DMS114 treated with DMSO at 0.1 percent for 48 hours (cell line): ENCODE measurements around the gene CYSTM1.

Experiments
- DNase-seq: peaks from one replicate; lab custom pipeline; 2025; ENCODE audit not compliant: unreplicated experiment; lab: John Stamatoyannopoulos, UW

CYSTM1 gene

DNA sequence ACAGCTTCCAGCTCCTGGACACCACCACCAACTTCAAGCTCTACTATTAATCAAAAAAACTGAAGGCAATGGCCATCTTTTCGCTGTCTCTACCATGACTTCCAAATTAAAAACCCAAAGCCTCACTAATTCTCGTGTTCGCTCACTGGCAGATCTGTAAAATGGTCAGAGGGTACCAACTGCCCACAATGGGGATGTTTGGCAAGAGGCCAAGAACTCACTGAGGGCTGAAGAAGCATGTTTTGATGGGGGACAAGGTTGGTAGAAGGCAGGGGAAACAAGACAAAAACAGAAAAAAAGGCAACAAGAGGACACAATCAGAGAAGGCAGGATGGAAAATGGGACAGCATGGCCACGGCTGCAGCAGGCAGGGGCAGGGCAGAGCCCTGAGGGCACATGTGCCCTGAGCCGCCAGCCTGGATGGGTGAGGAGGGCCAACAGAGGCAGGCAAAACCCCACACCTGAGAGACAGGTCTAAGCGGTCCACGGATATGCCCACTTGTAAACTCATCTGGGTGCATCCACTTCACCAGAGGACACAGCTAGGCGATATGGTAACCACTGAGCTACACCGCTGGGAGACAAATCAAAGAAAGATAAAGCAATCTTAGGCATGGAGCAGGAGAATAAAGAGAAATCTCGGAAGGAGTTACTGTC is 77.6 kb downstream of the CYSTM1 start:
- DNase-seq, result no peak

DNA sequence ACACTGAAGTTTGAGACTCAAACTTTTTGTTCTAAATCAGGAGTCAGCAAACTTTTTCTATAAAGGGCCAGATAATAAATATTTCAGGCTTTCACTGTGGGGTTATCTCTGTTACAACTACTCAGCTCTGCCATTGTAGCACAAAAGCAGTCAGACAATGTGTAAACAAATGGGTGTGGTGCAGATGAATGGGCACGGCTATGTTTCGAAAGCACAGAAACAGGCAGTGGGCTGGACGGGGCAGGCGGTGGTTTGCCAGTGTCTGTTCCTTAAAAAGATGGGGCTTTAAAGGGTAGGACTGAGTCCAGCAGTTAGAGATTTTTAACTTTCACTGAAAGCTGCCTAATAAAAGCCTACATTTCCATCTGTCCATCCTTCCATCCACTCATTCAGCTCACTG is 79.0 kb downstream of the CYSTM1 start:
- DNase-seq, result no peak

DNA sequence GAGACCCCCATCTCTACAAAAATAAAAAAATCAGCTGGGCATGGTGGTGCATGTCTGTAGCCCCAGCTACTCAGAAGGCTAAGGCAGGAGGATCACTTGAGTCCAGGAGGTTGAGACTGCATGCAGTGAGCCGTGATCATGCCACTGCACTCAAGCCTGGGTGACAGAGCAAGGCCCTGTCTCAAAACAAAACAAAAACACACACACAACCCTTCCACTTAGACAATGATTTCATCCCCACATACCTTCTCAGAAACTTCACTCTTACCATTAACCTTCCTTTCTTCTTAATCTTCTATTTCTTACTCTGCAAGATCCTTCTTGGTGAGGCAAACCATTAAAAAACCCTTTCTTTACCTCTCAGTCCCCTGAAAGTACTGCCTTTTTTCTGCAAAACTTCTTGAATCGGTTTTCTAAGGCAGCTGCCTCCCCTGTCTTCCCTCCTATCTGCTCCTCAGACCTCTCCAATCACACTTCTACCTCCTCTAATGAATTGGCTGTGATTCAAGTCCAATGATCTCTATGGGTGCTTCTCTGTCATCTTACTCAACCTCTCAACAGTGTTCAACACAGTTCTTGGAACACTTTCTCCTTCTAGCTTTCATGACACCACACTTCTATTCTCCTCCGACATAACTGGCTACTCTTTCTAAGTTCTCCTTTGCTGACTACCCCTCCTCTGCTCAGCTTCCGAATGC is 80.6 kb downstream of the CYSTM1 start:
- no peak for DNase-seq

DNA sequence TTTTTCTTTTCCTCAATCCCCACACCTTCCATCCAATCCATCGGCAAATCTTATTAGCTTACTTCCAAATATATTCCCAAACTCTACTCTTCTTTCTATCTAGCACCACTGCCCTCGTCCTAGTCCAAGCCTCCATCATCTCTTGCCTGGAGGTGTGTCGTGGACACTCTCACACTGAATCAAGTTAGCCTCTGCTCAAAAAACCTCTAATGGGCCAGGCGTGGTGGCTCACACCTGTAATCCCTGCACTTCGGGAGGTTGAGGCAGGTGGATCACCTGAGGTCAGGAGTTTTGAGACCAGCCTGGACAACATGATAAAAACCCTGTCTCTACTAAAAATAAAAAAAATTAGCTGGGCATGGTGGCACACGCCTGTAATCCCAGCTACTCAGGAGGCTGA is 81.7 kb downstream of the CYSTM1 start:
- no peak for DNase-seq

DNA sequence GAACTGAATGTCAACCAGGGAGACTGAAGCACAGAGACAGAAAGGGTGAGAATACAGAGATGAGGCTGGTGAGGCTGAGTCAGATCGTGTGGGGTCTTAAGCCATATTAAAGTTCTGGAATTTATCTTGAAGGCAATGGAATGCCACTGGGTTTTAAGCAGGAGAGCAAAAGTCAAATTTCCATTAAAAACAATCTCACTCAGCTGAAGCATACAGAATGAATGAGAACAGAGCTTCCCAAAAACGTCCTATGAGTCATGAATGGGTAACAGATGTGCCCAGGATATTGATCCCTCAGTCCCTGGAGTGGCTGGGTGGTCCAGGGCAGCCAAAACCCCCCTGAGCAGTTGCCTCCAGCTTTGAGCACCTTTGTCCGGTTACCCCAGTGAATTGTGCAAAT is 83.0 kb downstream of the CYSTM1 start:
- no peak for DNase-seq

DNA sequence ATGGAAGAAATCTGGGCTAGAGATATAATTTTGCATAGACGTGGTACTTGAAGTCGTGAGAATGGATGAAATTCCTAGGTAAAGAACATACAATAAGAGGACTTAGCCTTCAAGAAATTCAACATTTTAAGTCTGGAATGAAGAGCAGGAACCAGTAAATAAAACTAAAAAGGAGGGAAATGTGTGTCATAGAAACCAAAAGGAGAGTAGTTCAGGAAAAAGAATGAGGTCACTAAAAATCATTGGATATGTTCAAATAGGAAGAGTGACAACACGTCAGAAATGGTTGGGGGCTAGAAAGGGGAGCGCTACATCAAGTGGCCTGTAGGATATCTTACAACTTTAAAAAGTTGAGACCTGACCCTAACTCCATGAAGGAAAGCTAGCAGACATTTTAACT is 83.9 kb downstream of the CYSTM1 start:
- no peak for DNase-seq

DNA sequence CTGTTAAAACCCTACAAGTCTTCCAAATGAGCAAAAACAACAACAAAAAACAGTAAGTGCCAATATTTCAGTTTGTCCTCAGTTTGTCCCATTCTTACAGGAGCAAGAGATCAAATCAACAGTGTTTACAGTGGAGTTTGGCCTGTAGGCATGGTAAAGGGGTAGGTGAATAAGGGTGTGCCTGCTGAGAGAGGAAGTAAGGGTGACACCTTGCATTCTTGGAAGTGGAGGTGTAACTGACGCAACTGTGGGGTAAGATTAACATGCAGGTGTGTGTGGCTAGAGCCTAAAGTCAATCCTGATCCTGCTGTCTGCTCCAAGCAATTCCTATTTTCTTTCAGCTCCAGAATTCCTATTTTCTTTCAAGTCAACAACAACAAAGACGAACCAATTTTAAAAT is 84.5 kb downstream of the CYSTM1 start:
- no peak for DNase-seq

DNA sequence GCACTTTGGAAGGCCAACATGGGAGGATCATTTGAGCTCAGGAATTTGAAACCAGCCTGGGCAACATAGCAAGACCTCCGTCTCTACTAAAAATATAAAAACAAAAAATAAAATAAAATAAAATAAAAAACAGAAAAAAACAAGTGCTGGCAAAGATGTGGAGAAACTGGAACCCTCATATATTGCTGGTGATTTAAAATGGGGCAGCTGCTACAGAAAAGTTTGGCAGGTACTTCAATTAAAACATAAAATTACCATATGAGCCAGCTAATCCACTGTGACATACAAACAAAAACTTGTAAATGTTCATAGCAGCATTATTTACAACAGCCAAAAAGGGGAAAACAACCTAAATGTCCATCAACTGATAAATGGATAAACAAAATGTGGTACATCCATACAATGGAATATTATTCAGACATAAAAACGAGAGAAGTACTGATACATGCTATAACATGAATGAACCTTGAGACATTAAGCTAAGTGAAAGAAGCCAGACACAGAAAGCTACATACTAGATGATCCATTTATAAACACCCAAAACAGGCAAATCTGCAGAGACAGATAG is 85.2 kb downstream of the CYSTM1 start:
- DNase-seq, result no peak

DNA sequence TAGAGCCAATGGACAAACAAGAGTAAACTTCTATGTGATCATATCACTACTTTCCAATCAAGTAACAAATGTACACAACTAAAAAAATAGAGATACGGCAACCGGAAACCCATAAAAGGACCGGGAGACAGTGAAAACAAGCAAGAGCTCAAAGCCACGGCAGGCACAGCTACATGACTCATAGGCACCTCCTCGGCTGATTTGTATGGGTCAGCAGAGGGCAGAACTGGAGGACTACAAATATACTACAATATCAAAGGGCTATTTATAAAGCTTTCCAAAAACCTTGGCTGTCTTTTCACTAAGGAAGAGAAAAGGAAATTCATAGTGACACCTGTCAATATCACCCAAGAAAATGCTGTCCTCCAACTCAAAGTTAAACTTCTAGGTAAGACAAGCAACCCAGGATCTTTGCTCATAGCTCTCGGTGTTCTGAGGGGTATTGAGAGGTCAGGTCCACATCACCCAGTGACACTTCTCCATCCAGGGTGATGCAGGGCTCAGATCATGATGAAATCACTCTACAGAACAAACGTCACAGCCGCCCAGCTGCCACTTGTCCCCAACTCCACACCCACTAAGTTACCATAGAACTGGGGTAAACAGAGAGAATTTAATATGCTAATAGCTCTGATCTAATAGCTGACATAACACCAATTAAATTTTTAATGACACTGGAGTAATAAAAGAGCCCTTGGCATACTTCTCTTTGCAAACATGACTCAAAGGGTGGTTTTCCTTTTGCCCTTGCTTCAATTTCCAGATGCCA is 86.6 kb downstream of the CYSTM1 start:
- no peak for DNase-seq

DNA sequence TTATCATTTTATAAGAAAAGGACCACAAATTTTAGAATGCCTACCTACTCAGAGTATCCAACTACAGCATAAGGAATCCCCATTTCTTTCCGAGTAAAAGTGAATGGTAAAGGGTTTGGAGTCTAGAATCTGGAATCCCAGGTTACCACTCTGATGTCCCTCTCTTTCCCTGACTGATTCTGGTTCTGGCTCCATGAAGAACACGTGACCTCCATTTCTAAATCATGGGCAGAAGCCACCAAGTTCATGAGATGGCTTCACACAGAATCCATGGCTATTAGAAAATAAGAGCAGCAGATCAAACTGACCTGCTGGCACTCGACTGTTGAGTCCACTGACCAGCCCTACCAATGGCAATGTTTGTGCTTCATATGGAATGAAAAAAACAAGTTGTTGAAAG is 87.2 kb downstream of the CYSTM1 start:
- DNase-seq, result no peak

DNA sequence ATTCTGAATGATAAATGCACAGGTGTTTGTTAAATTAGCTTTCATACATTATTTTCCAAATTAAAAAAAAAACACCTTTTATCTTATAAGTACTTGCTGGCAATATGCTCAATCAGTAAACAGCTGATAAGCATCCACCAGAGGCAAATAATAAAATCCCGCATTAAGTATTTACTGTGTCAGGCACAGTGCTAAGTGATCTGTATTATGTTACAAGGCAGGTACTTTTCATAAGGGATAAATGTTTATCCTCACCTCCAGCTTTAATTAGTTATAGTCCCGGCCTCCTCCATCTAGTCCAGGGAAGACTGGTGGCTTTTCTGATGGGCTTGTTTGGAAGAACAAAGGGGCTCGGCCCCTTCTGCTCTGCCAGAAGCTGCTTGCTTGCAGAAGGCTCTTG is 87.9 kb downstream of the CYSTM1 start:
- no peak for DNase-seq

DNA sequence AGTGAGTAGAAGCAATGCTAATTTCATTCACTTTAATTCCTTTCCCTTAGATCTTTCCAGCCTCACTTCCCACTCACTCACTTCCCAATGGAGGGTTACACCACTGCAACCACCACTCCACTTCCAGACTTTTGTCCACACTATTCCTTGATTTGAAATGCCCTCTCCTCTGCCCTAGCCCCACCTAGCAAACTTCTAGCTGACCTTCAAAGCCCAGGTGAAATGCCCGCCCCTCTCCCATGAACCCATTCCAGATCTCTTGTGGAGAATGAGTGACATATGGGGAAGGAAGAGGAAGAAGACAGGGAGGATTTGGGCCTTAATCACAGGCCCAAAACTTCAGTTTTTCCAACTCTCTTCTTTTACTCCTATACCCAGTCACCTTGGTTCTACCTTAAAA is 90.9 kb downstream of the CYSTM1 start:
- no peak for DNase-seq

DNA sequence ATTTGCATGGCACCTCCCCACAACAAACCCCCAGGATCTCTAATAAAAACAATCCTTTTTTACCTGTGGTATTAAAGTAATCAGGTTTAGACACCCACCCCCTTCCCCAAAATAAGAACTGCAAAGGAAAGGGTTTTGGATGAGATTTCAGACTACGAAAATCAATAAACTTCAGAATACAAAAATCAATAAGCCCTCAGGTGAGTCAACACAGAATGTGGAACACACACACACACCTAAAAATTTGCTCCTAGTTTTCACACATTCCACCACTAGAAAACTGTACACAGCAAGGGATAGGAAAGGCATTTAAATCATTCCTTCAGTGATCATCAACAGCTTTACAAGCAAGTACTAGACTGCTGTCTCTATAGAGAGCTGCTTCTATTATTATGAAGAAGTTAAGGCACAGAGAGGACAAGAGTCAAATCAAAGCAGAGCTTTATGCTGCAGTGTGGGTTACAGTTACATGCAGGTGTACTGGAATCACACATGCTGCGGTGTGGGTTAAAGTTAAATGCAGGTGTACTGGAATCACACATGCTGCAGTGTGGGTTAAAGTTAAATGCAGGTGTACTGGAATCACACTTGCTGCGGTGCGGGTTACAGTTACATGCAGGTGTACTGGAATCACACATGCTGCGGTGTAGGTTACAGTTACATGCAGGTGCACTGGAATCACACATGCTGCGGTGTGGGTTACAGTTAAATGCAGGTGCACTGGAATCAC is 91.6 kb downstream of the CYSTM1 start:
- no peak for DNase-seq

DNA sequence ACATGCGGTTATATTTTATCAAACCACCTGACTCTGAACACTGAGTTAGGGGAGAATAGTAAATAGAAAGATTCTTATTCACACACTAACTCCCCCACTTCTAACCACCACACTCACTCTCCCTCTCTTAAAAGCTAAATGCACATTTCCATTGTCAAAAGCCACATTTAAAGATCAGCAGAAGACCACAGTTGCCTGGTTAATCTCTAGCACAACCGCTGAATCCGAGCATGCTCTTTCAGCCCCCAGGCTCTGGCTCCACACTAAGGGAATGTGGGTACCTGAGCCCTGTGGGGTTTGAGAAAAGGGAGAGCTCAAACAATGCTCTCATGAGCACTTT is 92.2 kb downstream of the CYSTM1 start:
- no peak for DNase-seq

DNA sequence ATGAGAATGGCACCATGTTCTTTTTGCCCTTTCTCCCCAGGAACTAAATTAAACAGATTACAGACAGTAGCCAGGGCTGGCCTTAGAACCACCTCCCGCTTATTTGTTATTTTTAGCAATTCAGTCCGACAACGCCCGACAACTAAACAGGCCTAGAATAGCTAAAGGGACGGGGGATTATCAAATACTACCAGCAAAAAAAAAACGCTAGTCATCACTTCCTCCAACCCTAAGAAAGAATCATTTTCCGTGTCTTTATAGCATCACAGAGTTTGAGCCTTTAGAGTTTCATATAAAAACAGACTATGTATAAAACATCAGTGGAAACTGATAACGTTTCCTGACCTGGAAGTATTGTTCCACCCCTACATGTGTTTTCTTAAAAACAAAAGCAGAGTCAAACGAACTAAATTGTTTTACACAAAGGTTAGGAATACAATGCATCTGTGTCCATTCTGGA is 92.6 kb downstream of the CYSTM1 start:
- DNase-seq, result no peak

DNA sequence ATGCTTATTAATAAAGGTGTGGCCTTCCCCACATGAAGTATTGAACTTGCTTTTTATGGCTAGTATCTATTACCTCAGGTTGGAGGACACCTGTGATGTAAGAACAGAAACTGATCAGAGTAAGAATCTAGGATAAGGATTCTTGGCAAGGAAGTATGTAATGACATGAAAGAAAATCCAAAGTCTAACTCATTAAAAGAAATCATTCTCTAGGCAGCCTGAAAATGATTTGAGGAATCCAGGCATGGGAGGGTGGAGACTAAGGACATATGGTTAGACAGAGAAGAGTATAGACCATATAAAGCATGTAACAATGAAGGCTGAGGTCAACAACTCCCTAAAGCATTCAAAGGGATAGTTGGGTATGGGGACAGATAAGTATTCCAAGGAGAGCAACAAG is 95.0 kb downstream of the CYSTM1 start:
- no peak for DNase-seq

DNA sequence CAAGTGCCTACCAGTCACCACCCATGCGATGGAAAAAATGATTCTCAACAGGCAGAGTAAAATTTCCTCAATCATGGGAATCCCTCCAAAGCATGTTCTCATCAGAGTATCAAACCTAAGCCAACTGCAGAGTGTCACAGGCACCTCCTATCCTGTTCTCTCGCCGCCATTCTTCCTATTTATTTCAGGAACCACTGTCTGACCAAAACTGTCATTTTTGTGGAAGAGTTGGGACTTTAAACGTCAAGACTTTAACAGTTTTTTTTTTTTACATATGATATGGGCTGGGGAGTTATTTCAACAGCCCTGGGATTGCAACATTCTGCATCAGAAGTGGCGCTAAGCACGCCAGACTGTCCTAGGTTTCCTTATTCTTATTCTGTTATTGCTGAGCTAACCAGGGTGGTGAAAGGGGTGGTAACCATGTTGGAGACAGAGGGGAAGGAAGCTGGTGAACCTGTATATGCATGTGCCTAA is 98.5 kb downstream of the CYSTM1 start:
- DNase-seq, result no peak

DNA sequence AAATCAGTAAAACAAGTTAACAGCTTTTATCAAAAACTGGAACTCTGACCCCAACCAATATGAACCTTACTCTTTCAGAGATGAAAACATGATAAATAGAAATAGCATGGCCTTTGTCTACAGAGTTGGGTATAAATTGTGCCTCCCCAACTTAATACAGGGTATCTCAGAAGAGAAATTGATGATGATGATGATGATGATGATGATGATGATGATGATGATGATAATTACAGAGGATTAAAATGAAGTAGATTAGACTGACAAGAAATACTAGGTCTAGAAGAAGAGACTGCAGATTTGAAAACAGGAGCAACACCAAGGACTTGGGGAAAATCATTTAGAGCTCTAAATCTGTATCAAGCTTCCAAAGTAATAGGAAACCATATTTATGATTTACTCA is 100.8 kb downstream of the CYSTM1 start:
- DNase-seq, result no peak

DNA sequence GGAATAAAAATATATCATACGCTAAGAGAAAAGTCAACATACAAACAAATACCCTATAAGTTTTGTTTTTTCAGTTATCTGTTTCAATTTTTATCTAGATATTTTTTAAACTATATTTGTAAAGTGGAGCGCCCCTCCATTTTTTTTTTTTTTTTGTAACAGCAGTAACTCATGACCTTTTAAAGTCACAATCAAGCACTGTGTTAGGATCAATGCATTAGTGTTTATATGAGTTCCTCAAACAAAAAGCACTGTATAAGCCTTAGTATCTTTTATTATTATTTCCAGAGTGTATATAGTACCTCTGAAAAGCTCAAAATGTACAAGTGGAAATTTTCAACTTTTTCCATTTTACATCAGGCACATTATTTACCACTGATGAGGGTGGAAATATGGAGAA is 107.3 kb downstream of the CYSTM1 start:
- no peak for DNase-seq

DNA sequence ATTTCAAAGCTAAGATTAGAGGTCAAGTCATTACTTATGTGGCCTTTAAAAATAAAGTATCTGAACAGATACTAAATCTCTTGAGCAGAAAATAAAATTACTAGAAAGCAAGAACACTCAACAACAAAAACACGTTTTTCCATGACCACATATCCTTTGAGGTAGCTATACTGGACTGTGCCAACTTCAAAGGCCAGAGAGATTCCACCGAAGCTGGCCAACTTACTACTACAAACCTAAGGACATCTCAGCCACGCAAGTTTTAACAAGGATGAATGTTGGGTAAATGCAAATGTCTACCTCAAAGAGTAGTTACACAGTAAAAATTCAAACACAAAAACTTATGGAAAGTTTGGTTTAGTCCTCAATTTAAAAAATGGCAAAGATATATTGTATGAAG is 109.0 kb downstream of the CYSTM1 start:
- no peak for DNase-seq

DNA sequence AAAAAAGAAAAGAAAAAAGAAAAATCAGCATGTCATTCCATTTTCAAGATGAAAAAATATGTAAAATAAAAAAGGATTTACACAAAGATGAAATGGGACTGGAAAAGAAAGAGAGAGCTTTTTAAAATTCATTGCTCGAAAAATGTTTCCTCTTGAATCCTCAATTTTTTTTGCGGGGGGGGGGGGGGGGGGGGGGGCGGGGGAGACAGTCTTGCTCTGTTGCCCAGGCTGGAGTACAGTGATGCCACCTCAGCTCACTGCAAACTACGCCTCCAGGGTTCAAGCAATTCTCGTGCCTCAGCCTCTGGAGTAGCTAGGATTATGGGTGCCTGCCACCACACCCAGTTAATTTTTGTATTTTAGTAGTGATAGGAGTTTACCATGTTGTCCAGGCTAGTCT is 111.4 kb downstream of the CYSTM1 start:
- DNase-seq, result no peak
